HEK293 (cell line): ENCODE measurements around the gene CYP24A1.
A peak's percentile ranks its signal among the peaks of the same experiment; 100 is the strongest.

ENCODE experiments used
- CTCF ChIA-PET: fragments of 350-600 bp; formaldehyde crosslinking; extraction: SDS; loops from one replicate; lab custom pipeline; 2021; ENCODE audit warnings: antibody characterized with exemption; lab: Yijun Ruan, JAX
- POLR2A ChIA-PET: fragments of 300-600 bp; formaldehyde crosslinking; extraction: SDS; loops from one replicate; lab custom pipeline; 2020; ENCODE audit warnings: antibody characterized with exemption, inconsistent platforms; lab: Yijun Ruan, JAX
- H3K27ac ChIP-seq: fragments of 200-500 bp; sonication (Bioruptor generic); 2 replicates; pipeline ENCODE4 v1.5.1; 2014; ENCODE audit warnings: low read depth, low read length, control low read depth, inconsistent platforms; ENCODE audit errors: extremely low read depth
- H3K36me3 ChIP-seq, 2 experiments: fragments of 200-500 bp in 1 of 2; sonication (Bioruptor generic) in 1 of 2; 1 replicate in 1 of 2; 2 replicates in 1 of 2; pipeline ENCODE4 v1.5.1; 2014 to 2017; ENCODE audit warnings: inconsistent platforms in 2 of 2, low read length in 2 of 2; ENCODE audit not compliant: control insufficient read depth in 2 of 2, insufficient read depth in 1 of 2
- H3K4me1 ChIP-seq: fragments of 200-500 bp; sonication (Bioruptor generic); 2 replicates; pipeline ENCODE4 v1.5.1; 2014; ENCODE audit warnings: mild to moderate bottlenecking, low read length, inconsistent platforms; ENCODE audit not compliant: control insufficient read depth, insufficient read depth
- H3K4me3 ChIP-seq: 2 replicates; pipeline ENCODE4 v1.5.1; 2011; ENCODE audit warnings: low read depth, mild to moderate bottlenecking, control low read depth, low read length, moderate library complexity
- H3K9me3 ChIP-seq: fragments of 200-500 bp; sonication (Bioruptor generic); 2 replicates; pipeline ENCODE4 v1.5.1; 2014; ENCODE audit warnings: low read depth, low read length, inconsistent platforms; ENCODE audit not compliant: control insufficient read depth, insufficient read depth
- KLF1 ChIP-seq: fragments of 450-650 bp; formaldehyde crosslinking; IDR thresholded peaks from 2 replicates; pipeline ENCODE4 v1.5.1; 2016; ENCODE audit warnings: missing biosample characterization, missing genetic modification characterization
- KLF17 ChIP-seq: fragments of 450-650 bp; formaldehyde crosslinking; IDR thresholded peaks from 2 replicates; pipeline ENCODE4 v1.5.1; 2016; ENCODE audit warnings: missing biosample characterization, missing genetic modification characterization
- SP2 ChIP-seq: fragments of 450-650 bp; formaldehyde crosslinking; IDR thresholded peaks from 2 replicates; pipeline ENCODE4 v1.5.1; 2016; ENCODE audit warnings: missing biosample characterization, missing genetic modification characterization
- ZBTB10 ChIP-seq: fragments of 450-650 bp; formaldehyde crosslinking; IDR thresholded peaks from 2 replicates; pipeline ENCODE4 v1.5.1; 2016; ENCODE audit warnings: missing biosample characterization, missing genetic modification characterization
- ZBTB11 ChIP-seq: fragments of 450-650 bp; formaldehyde crosslinking; conservative IDR thresholded peaks from 2 replicates; pipeline ENCODE4 v1.5.1; 2016; ENCODE audit warnings: low read depth, missing biosample characterization, missing genetic modification characterization
- ZBTB20 ChIP-seq: fragments of 450-650 bp; formaldehyde crosslinking; IDR thresholded peaks from 2 replicates; pipeline ENCODE4 v1.5.1; 2016; ENCODE audit warnings: missing biosample characterization, missing genetic modification characterization
- ZBTB48 ChIP-seq: fragments of 450-650 bp; formaldehyde crosslinking; IDR thresholded peaks from 2 replicates; pipeline ENCODE4 v1.5.1; 2016; ENCODE audit warnings: missing biosample characterization, missing genetic modification characterization
- ZBTB8A ChIP-seq: fragments of 450-650 bp; formaldehyde crosslinking; IDR thresholded peaks from 2 replicates; pipeline ENCODE4 v1.5.1; 2016; ENCODE audit warnings: missing biosample characterization, missing genetic modification characterization
- ZFHX2 ChIP-seq: fragments of 450-650 bp; formaldehyde crosslinking; conservative IDR thresholded peaks from 2 replicates; pipeline ENCODE4 v1.5.1; 2016; ENCODE audit warnings: missing biosample characterization, missing genetic modification characterization
- ZNF10 ChIP-seq: fragments of 450-650 bp; formaldehyde crosslinking; IDR thresholded peaks from 2 replicates; pipeline ENCODE4 v1.5.1; 2017; ENCODE audit warnings: missing biosample characterization, missing genetic modification characterization
- ZNF239 ChIP-seq: fragments of 450-650 bp; formaldehyde crosslinking; IDR thresholded peaks from 2 replicates; pipeline ENCODE4 v1.5.1; 2016; ENCODE audit warnings: missing biosample characterization, missing genetic modification characterization
- ZNF341 ChIP-seq: fragments of 450-650 bp; formaldehyde crosslinking; IDR thresholded peaks from 2 replicates; pipeline ENCODE4; 2016; ENCODE audit warnings: low read depth, missing biosample characterization, missing genetic modification characterization
- ZNF433 ChIP-seq: fragments of 450-650 bp; formaldehyde crosslinking; IDR thresholded peaks from 2 replicates; pipeline ENCODE4 v1.5.1; 2016; ENCODE audit warnings: missing biosample characterization, missing genetic modification characterization, low read depth
- ZNF530 ChIP-seq: fragments of 450-650 bp; formaldehyde crosslinking; IDR thresholded peaks from 2 replicates; pipeline ENCODE4 v1.5.1; 2016; ENCODE audit warnings: low read depth, missing biosample characterization, missing genetic modification characterization
- ZNF558 ChIP-seq: fragments of 450-650 bp; formaldehyde crosslinking; IDR thresholded peaks from 2 replicates; pipeline ENCODE4 v1.5.1; 2016; ENCODE audit warnings: missing biosample characterization, missing genetic modification characterization
- ZNF600 ChIP-seq: fragments of 450-650 bp; formaldehyde crosslinking; IDR thresholded peaks from 2 replicates; pipeline ENCODE4 v1.5.1; 2016; ENCODE audit warnings: missing biosample characterization, missing genetic modification characterization
- ZNF654 ChIP-seq: fragments of 450-650 bp; formaldehyde crosslinking; IDR thresholded peaks from 2 replicates; pipeline ENCODE4 v1.5.1; 2016; ENCODE audit warnings: low read depth, missing biosample characterization, missing genetic modification characterization
- ZNF707 ChIP-seq: fragments of 450-650 bp; formaldehyde crosslinking; IDR thresholded peaks from 2 replicates; pipeline ENCODE4 v1.5.1; 2016; ENCODE audit warnings: missing biosample characterization, missing genetic modification characterization
- ZSCAN5A ChIP-seq: fragments of 450-650 bp; formaldehyde crosslinking; IDR thresholded peaks from 2 replicates; pipeline ENCODE4 v1.5.1; 2016; ENCODE audit warnings: missing biosample characterization, missing genetic modification characterization
- TF ChIP-seq, protein P1 (sequence below): fragments of 450-650 bp; formaldehyde crosslinking; IDR thresholded peaks from 2 replicates; pipeline ENCODE4 v1.5.1; 2016; ENCODE audit warnings: missing biosample characterization, missing genetic modification characterization
- TF ChIP-seq, protein P2 (sequence below): fragments of 450-650 bp; formaldehyde crosslinking; IDR thresholded peaks from 2 replicates; pipeline ENCODE4 v1.5.1; 2016; ENCODE audit warnings: missing biosample characterization, missing genetic modification characterization

The CYP24A1 gene

DNA sequence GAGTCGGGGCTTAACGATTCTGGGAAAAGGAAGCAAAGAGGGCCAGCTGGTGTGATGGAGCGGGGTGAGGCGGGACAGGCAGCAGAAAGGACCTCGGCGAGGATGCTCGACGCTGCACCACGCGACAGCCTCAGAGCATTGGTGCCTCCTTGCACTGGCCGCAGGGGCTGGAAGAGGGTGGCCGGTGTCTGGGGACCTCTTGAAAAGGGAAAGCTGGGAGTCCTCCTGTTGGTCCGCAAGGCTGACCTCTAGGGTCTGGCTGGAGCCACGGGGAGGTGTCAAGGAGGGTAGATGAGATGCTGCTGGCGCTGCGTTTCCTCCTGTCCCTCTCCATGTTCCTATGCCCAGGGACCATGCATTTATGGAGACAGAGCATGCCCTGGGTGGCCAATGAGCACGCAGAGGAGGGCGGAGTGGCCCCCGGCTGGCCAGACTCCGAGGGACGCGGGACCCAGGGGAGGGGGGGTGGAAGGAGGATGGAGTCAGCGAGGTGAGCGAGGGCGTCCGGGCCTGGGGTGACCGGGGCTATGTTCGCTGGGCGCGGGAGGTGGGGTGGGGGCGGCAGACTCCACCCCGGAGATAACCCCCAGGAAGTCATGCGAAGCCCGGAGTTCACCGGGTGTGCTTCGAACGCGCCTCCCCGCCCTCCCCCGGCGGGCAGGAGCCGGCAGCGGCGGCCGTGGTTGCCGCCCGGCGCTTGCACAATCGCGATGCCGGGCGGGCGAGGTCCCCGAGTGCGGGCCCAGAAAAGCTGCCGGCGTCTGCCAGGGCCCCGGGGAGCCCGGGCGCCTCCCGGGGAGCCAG lies at the start of gene CYP24A1 (continued):
- TF ChIP-seq ZNF600 (tag by site-specific recombination) (peak; percentile 88), ZBTB10 (tag by site-specific recombination) (0 out of 2 replicates have a peak, but pooled peaks have one; percentile 10), ZNF239 (no peak), ZNF707 (tag by site-specific recombination) (no peak), KLF17 (tag by site-specific recombination) (0 out of 2 replicates have a peak, but pooled peaks have one; percentile 30), ZNF341 (peak; percentile 94), ZFHX2 (tag by site-specific recombination) (peak; percentile 71), ZNF654 (no peak), KLF1 (tag by site-specific recombination) (peak; percentile 72), ZBTB8A (tag by site-specific recombination) (peak; percentile 39), ZBTB20 (tag by site-specific recombination) (peak; percentile 80), ZBTB48 (tag by site-specific recombination) (peak; percentile 82), SP2 (tag by site-specific recombination) (peak; percentile 29)
- TF ChIP-seq, protein P1, sequence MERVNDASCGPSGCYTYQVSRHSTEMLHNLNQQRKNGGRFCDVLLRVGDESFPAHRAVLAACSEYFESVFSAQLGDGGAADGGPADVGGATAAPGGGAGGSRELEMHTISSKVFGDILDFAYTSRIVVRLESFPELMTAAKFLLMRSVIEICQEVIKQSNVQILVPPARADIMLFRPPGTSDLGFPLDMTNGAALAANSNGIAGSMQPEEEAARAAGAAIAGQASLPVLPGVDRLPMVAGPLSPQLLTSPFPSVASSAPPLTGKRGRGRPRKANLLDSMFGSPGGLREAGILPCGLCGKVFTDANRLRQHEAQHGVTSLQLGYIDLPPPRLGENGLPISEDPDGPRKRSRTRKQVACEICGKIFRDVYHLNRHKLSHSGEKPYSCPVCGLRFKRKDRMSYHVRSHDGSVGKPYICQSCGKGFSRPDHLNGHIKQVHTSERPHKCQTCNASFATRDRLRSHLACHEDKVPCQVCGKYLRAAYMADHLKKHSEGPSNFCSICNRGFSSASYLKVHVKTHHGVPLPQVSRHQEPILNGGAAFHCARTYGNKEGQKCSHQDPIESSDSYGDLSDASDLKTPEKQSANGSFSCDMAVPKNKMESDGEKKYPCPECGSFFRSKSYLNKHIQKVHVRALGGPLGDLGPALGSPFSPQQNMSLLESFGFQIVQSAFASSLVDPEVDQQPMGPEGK (tag by site-specific recombination), result peak; percentile 36; the same call in 1 of the 2 replicates
- TF ChIP-seq, protein P2, sequence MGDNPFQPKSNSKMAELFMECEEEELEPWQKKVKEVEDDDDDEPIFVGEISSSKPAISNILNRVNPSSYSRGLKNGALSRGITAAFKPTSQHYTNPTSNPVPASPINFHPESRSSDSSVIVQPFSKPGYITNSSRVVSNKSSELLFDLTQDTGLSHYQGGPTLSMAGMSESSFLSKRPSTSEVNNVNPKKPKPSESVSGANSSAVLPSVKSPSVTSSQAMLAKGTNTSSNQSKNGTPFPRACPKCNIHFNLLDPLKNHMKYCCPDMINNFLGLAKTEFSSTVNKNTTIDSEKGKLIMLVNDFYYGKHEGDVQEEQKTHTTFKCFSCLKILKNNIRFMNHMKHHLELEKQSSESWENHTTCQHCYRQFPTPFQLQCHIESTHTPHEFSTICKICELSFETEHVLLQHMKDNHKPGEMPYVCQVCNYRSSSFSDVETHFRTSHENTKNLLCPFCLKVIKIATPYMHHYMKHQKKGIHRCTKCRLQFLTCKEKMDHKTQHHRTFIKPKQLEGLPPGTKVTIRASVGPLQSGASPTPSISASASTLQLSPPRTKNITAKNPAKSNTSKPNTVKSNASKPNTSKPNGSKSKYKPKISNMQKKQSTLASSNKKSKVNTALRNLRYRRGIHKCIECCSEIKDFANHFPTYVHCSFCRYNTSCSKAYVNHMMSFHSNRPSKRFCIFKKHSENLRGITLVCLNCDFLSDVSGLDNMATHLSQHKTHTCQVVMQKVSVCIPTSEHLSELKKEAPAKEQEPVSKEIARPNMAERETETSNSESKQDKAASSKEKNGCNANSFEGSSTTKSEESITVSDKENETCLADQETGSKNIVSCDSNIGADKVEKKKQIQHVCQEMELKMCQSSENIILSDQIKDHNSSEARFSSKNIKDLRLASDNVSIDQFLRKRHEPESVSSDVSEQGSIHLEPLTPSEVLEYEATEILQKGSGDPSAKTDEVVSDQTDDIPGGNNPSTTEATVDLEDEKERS (tag by site-specific recombination), result no peak

- Histone ChIP-seq H3K4me3 (no peak overlapping the region), H3K27ac (no peak overlapping the region), H3K36me3 (peaks cover 0 to 4% of the 10 kb centered on the region in 2 experiments; a peak in 2 of 3 replicates), H3K4me1 (no peaks in the 10 kb centered on the region), H3K9me3 (no peaks in the 10 kb centered on the region)
- ChIA-PET CTCF (interaction anchor here (0.6 kb wide), 1 partner anchor 426 kb away, joined by 4 read pairs; no protein-coding TSS in a partner anchor), POLR2A (interaction anchor here (0.6 kb wide), 1 partner anchor 309 kb away, joined by 5 read pairs; no protein-coding TSS in a partner anchor)
- TF ChIP-seq ZNF530 (tag by site-specific recombination), result no peak
- no peak for TF ChIP-seq ZNF558 (tag by site-specific recombination)
- no peak for TF ChIP-seq ZNF433 (tag by site-specific recombination)
- TF ChIP-seq ZSCAN5A, result no peak
- TF ChIP-seq ZNF10, result no peak
- no peak for TF ChIP-seq ZBTB11 (tag by site-specific recombination)
Measured at GRCh38 chr20:54223285-54223684, 49.5 kb upstream of the CYP24A1 start.
